ENCODE data around the gene MASP2. TPM values are rescaled to one million over a fixed set of nuclear protein-coding genes. Genes with fewer than 3 reads are reported as not detected.
"Not testable (repeated sequence)": the region's sequence is repeated elsewhere in the genome, so short reads cannot be mapped to it uniquely, and the experiment has no call there.

The MASP2 gene
- total and polyA plus RNA-seq, 12 donors, result 0.07 TPM; not detected in 11

GRCh38 chr1:11023201-11023600, 23.8 kb downstream of the MASP2 start:
- no peak for TF ChIP-seq POLR2A (IDR thresholded peaks at IDR 0.05)
- TF ChIP-seq, protein P1, sequence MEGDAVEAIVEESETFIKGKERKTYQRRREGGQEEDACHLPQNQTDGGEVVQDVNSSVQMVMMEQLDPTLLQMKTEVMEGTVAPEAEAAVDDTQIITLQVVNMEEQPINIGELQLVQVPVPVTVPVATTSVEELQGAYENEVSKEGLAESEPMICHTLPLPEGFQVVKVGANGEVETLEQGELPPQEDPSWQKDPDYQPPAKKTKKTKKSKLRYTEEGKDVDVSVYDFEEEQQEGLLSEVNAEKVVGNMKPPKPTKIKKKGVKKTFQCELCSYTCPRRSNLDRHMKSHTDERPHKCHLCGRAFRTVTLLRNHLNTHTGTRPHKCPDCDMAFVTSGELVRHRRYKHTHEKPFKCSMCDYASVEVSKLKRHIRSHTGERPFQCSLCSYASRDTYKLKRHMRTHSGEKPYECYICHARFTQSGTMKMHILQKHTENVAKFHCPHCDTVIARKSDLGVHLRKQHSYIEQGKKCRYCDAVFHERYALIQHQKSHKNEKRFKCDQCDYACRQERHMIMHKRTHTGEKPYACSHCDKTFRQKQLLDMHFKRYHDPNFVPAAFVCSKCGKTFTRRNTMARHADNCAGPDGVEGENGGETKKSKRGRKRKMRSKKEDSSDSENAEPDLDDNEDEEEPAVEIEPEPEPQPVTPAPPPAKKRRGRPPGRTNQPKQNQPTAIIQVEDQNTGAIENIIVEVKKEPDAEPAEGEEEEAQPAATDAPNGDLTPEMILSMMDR (IDR thresholded peaks at IDR 0.05), result no peak
- intact Hi-C loops (cut with DNase I), result no loop called here
- 91 to 95% (median 94%) methylated on average over 14 of the region's 14 CpGs for WGBS, 4 donors
- Histone ChIP-seq H3K9me3 (replicated peaks in 1 of 3) (no peaks in the 10 kb centered on the region), H3K36me3 (replicated peaks in 1 of 2) (peaks cover 0 to 88% of the 10 kb centered on the region in 2 donors), H3K4me3 (no peak overlapping the region), H3K4me1 (replicated peaks in 1 of 2) (no peaks in the 10 kb centered on the region), H3K27ac (no peak overlapping the region), H3K27me3 (no peaks in the 10 kb centered on the region)
- DNase-seq, result no peak

GRCh38 chr1:11019971-11020370, 27.1 kb downstream of the MASP2 start:
- H3K27me3 ChIP-seq, result no peaks in the 10 kb centered on the region
- H3K36me3 ChIP-seq (replicated peaks in 1 of 2), result peaks cover 0 to 98% of the 10 kb centered on the region in 2 donors
- no peaks in the 10 kb centered on the region for H3K9me3 ChIP-seq (replicated peaks in 1 of 3)
- DNase-seq, result no peak
- H3K4me3 ChIP-seq, result no peak overlapping the region
- peaks cover 0 to 11% of the 10 kb centered on the region in 2 donors for H3K4me1 ChIP-seq (replicated peaks in 1 of 2)
- intact Hi-C loops (cut with DNase I), result no loop called here
- 81 to 88% (median 87%) methylated on average over 4 to 7 of the region's 7 CpGs for WGBS, 4 donors
- TF ChIP-seq POLR2A (IDR thresholded peaks at IDR 0.05), result no peak
- TF ChIP-seq, protein P1 (IDR thresholded peaks at IDR 0.05), result no peak
- no peak overlapping the region for H3K27ac ChIP-seq

- H3K9me3 ChIP-seq (replicated peaks in 1 of 3); intact Hi-C loops (cut with DNase I); H3K27ac ChIP-seq; H3K27me3 ChIP-seq; H3K4me3 ChIP-seq; DNase-seq: not testable (repeated sequence)
- H3K4me1 ChIP-seq (replicated peaks in 1 of 2), result peaks cover 4 to 17% of the 10 kb centered on the region in 2 donors
- 77 to 87% (median 83%) methylated on average over 8 of the region's 8 CpGs for WGBS, 4 donors
- peaks cover 0 to 98% of the 10 kb centered on the region in 2 donors for H3K36me3 ChIP-seq (replicated peaks in 1 of 2)
Measured at GRCh38 chr1:11019358-11019757, 27.7 kb downstream of the MASP2 start.

GRCh38 chr1:11013160-11013531, 33.9 kb downstream of the MASP2 start:
- H3K4me1 ChIP-seq (replicated peaks in 1 of 2), result peaks cover 15 to 36% of the 10 kb centered on the region in 2 donors
- no peaks in the 10 kb centered on the region for H3K27me3 ChIP-seq
- intact Hi-C loops (cut with DNase I), result no loop called here
- TF ChIP-seq, protein P1 (IDR thresholded peaks at IDR 0.05), result no peak
- TF ChIP-seq POLR2A (IDR thresholded peaks at IDR 0.05), result no peak
- WGBS, 4 donors, result 0 to 2% (median 1%) methylated on average over 8 to 11 of the region's 11 CpGs
- H3K4me3 ChIP-seq, result peak overlapping the region; percentile 69 to 99 (median 96)
- no peak for DNase-seq
- H3K9me3 ChIP-seq (replicated peaks in 1 of 3), result no peaks in the 10 kb centered on the region
- H3K27ac ChIP-seq, result peak overlapping the region; percentile 48 to 96 (median 96)
- peaks cover 0 to 45% of the 10 kb centered on the region in 2 donors for H3K36me3 ChIP-seq (replicated peaks in 1 of 2)

All from adrenal gland (tissue), 12 donors.